GM12874 (cell line): Measurements from ENCODE around the gene TRAK1.

Source experiments
- TF ChIP-seq, protein P1 (sequence below): IDR thresholded peaks from 2 replicates; pipeline ENCODE4 v1.5.1; 2011; ENCODE audit warnings: low read depth, mild to moderate bottlenecking, control low read depth, low read length, moderate library complexity; ENCODE audit not compliant: insufficient read depth

The TRAK1 gene

DNA sequence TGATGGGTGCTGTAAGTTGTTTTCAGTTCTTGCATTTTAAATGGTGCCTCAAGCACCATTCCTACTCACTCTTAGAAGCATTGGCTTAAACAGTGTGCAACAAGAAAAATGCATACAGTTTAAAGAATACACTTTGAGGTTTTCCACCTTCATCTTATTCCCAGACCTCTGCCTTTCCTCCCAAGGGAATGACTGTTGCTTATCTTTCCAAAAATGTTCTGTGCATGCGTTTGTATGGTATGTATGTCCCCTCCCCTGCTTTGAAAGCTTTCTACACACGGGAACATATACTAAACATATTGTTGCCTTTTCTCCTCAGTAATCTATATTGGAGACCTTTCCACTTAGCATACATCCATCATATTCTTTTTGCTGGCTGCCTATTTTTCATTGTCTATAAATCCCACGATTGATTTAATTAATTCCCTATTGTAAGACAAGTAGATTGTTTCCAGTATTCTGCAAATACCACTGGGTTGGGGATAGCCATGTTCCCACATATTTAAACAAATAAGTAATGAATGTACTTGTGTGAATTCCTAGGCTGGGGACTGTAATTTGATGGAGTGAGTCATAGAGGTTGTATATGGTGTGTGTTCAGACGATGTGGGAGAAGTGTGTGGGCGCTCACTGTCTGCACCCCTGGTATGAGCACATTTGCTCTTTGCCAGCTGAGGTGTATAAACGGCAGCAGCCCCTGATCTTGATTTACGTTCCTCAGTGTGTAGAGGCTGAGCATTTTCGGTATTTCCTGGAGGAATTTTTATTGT, 5.8 kb downstream of the TRAK1 start:
- TF ChIP-seq, protein P1, sequence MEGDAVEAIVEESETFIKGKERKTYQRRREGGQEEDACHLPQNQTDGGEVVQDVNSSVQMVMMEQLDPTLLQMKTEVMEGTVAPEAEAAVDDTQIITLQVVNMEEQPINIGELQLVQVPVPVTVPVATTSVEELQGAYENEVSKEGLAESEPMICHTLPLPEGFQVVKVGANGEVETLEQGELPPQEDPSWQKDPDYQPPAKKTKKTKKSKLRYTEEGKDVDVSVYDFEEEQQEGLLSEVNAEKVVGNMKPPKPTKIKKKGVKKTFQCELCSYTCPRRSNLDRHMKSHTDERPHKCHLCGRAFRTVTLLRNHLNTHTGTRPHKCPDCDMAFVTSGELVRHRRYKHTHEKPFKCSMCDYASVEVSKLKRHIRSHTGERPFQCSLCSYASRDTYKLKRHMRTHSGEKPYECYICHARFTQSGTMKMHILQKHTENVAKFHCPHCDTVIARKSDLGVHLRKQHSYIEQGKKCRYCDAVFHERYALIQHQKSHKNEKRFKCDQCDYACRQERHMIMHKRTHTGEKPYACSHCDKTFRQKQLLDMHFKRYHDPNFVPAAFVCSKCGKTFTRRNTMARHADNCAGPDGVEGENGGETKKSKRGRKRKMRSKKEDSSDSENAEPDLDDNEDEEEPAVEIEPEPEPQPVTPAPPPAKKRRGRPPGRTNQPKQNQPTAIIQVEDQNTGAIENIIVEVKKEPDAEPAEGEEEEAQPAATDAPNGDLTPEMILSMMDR: no peak

DNA sequence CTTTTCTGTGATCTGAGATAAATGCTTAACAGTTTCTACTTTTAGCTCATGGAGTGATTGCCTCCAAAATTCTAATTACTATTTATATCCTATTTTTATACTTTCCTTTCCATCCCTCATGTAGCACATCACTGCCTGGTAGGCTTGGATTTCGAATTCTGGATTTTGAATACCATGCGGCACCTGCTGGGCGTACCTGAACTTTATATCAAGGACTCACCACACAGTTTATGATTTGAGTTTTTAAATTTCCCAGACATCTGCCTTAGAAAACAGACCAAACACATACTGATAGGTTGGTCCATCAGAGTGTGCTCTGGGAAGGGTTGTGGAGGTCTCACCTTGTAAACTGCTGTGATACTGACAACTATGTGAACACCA, 6.4 kb downstream of the TRAK1 start:
- TF ChIP-seq, protein P1: no peak

DNA sequence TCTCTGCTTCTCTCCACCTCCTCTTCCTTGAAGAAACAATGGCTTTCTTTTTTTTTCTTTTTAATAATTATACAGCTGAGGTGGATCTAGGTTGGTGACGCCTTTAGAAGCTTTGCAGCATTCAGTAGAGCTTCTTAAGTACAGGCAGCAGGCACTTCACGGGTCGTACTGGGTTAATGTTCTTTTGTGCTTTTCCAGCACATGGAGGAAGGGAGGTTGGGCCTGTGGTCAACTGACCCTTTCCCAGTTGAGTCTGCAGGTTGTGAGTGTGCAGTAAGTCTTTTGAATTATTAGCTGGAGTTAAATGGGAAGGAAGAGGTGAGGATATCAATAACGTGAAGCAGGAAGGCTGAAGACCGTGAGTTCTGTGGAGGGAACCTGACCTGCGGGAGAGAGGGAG, 7.0 kb downstream of the TRAK1 start:
- TF ChIP-seq, protein P1: no peak

DNA sequence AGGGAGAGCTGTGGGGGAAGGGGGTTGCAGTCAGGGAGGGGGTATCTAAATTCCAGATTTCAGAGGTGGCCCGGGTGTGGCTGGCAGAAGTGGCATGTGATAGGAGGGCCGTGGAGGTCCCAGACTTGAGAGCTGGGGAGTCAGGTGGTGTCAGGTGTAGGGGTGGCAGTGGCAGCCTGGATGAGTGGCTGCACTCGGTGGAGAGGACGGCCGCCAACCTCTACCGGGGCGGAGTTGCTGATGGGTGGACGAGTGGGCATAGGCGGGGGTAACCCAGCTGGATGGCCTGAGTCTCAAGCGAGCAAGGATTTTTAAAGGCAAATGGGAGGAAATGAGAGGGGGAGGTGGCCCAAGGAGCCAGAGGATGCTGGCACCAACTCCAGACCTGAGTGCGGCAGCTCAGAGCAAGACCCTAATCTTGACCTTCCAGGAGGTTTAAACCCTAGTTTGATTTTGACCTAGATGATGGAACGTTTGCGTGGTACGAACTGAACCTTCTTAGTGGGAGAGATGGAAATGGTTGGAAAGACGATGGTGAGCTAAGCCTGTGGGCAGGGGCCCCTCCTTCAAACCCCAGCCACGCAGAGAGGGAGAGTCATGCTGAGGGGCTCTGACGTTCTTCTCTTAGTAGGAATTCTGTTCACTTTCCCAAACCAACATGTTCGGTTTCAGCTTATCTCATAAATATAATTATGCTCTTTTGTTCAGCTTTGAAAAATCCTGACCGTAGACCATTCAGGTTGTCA, 8.0 kb downstream of the TRAK1 start:
- TF ChIP-seq, protein P1: no peak

DNA sequence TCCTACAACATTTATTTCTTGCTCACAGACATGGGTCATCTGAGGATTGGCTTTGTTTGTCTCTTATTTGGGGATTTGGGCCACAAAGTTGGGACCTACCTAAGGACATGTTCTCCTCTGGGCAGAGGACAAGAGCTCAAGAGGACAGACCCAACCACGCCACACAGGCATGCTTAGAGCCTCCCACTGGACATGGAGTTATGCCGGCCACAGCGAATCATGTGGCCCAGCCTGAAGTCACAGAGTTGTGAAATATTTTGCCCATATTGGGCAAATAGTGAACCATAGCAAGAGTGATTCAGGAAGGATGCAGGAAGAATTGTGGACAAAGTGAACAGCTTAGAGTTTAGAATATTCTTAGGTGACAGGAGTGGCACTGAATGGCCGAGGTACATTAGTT, 9.9 kb downstream of the TRAK1 start:
- TF ChIP-seq, protein P1: no peak

DNA sequence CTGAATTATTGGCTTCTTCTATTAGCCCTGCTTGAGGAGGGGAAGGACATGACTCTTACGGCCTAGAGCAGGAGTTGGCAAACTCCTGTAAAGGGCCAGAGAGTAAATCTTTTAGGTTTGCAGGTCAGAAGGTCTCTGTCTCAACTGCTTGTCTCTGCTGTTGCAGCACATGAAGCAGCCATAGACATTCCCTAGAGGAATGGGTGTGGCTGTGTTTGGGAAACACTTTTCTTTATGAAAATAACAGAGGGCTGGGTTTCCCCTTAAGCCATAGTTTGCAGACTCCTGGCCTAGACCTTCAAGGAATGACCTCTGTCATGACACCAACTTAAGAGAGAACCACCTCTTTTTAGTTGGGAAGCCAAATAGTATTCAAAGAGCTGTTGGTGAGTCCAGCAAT, 10.3 kb downstream of the TRAK1 start:
- TF ChIP-seq, protein P1: no peak

DNA sequence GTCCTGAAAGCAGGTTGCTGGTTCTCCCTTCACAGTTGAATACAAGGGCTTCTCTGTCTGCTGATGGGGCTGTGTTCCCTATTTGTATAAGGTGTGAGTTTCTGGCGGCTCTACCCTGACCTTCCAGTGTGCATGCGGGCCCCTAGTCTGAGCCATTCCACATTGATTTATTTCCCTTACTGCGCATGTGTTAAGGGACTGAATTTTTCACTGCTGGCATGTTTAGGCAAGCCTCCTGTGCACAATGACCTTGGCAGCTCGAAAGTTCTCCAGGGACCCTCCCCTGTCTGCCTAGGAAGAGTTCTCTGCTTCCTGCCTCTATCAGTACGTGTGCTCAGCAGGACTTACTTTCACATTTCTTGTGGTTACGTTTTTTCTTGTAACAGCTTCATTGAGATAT, 11.4 kb downstream of the TRAK1 start:
- TF ChIP-seq, protein P1: no peak
